ENCODE results near the gene CCDC74A.
"Not testable (repeated sequence)": the region's sequence is repeated elsewhere in the genome, so short reads cannot be mapped to it uniquely, and the experiment has no call there.

The CCDC74A gene

DNA sequence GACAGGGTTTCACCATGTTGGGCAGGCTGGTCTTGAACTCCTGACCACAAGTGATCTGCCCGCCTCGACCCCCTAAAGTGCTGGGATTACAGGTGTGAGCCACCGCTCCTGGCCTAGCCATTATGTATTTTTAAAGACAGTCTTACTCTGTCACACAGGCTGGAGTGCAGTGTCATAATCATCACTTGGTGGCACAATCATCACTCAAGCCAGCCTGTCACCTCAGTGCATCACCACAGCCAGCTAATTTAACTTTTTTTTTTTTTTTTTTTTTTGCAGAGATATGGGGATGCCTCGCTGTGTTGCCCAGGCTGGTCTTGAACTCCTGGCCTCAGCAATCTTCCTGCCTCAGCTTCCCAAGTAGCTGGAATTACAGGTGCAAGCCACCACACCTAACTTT, 24.1 kb upstream of the CCDC74A start:
- not testable (repeated sequence) for DNase-seq (ENCODE audit: low read depth)

DNA sequence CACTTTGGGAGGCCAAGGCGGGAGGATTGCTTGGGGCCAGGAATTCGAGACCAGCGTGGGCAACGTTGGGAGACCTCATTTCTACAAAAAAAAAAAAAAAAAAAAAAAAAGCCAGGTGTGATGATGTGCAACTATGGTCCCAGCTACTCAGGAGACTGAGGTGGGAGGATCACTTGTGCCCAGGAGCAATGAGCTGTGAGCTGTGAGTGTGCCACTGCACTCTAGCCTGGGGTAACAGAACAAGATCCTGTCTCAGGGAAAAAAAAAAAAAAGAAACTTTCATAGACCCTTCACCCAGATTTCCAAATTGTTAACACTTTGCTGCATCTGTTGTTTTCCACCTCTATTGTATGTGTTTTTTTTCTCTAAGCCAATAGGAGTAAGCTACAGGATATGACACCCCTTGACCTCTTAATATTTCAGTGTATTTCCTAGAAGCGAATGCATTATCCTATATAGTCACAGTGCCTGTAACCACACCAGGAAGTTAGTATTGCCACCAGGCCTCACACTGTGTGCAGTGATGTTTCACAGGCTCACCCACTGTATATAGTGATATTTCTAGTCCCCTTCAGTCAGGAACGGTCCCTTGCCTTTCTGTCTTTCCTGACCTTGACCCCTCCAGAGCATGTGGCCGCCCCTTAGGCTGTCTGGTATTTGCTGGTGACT, 23.5 kb upstream of the CCDC74A start:
- DNase-seq (ENCODE audit: low read depth) = not testable (repeated sequence)

DNA sequence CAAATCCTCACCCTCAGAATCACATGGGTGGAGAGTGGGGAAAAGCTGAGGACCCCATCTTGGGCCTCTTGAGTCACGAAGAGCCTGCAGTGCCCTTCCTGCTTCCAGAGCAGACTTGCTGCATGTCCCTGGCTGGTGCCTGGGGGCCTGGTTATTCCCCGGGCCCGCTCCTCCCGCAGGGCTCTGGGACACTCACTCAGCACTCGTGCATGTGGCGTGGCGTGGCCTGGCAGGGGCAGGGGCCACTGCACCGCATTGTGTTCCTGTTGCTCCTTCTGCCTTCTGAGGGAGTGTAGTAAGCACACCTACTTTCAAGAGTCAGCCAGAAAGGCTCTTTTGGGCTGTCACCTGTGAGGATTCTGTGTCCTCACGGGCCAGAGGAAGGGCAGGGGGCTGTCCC, 18.1 kb upstream of the CCDC74A start:
- no peak for DNase-seq (ENCODE audit: low read depth)

DNA sequence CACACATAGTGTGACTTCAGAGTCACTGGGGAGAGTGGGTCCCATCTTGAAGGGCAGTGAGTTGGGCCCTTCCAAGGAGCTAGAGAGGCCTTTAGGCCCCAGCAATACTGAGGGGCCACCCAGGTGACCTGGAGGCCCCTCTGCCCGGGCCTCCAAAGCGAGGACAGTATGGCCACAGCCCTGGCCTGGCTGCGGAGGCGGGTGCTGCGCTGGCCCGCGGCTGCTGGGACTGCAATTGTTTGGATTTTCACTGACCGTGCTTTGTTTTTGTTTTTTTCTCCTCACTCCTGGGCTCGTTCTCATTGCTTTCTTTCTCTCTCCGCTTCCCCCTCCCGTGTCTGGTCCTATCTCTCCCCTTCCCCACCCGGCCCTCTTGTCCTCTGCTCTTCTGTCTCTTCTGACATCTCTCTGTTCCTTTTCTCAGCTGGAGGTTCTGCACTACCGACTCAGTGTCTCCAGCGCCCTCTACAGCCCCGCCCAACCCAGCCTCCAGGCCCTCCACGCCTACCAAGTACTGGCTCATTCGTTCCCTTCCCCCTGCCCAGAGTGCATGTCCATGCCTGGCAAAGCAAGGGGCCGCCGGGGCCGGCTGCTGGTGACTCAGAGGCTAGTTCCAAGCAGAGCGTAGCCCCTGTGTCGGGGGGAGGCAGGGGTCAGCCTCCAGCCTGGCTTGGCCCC, 16.3 kb upstream of the CCDC74A start:
- not testable (repeated sequence) for DNase-seq (ENCODE audit: low read depth)

DNA sequence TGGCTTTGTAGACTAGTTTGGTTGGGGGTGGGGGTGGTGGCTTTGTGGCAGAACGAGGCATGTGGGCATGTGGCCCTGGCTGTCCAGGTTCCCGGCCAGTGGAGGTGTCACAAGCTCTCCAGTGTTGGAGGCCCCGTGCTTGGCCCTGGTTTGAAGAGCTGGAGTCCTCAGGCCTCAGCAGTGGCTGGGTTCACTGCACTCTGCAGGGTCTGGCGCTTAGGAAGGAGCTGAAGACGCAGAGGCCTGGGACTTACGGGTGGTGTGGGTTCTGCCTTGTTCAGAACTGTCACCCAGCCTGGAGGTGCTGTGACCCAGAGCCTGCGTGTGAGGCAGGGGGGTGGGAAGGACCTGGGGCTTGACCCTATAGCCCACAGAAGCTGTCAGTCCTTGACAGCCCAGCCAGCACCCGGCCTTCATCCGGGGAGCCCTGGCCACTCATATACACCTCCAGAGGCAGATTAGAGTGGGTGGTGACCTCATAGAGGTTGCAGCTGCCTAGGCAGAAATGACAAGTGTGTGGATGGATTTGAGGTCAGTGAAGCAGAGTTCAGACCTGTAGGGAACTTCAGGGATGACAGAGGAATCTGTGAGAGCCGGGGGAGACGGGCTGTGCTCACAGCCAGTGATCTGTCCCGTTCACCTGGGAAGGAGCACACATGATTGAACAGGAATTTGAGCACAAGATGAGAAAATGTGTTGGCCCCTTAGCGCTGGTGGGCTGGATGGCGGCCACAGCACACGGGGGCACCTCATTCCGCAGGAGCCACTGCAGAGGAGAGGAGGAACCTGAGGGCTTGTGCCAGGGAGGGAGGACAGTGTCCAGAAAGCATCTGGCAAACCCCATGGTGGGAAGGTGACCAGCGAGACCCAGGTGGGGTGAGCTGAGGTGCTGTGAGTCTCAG, 15.5 kb upstream of the CCDC74A start:
- not testable (repeated sequence) for DNase-seq (ENCODE audit: low read depth)

DNA sequence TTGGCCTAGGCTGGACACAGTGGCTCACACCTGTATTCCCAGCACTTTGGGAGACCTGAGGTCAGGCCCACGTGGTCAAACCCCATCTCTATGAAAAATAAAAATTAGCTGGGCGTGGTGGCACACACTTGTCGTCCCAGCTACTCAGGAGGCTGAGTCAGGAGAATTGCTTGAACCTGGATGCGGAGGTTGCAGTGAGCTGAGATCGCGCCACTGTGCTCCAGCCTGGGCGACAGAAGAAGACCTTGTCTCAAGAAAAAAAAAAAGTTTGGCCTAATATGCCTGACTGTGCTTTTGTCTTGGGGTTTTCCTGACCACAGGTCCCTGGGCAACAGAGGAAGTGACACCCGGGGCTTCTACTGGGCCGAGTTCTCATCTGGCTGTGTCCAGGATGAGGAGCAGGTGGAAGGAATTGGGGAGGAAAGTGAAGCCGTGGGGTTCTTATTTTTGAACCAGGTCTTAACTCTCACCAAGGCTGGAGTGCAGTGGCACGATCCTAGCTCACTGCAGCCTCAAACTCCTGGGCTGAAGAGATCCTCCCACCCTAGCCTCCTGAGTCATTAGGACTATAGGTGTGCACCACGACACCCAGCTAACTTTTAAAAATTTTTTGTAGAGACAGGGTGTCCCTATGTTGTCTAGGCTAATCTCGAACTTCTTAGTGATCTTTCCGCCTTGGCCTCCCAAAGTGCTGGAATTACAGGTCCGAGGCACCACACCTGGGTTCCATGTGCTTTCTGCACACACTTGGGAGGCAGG, 13.1 kb upstream of the CCDC74A start:
- DNase-seq (ENCODE audit: low read depth) = not testable (repeated sequence)

DNA sequence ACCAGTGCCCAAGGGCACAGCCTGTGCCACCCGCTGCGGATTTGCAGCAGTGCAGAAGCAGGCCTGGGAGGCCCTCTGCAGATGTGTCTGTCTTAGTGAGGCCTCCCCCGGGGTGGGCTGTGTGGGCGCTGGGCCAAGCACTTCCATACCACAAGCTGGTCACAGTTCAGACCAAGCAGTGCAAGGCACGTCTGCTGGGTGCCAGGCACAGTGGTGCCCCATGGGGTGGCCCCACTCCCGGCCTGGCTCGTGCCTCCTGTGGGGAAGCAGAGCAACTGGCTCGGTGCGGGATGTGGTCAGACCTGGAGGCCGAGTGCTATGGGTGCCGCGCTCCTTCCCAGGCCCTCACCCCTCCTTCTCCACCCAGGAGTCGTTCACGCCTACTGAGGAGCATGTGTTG, 12.5 kb upstream of the CCDC74A start:
- DNase-seq (ENCODE audit: low read depth) = not testable (repeated sequence)

DNA sequence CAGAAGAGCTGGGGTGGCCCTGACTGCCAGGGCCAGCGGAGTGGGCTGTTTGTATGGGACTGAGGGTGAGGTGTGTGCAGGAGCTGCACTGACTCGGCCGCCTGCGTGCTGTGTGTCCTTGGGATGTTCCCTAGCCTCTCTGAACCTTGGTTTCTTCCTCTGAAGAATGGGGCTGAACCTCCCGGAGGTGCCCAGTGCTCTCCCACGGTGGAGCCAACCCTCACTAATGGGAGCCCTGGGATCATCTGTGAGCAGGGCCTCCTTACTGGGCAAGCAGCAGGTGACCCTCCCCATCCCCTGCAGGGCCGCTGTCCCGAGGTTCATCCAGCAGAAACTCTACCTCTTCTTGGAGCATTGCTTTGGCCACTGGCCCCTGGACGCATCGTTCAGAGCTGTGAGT, 11.7 kb upstream of the CCDC74A start:
- DNase-seq (ENCODE audit: low read depth) = no peak

DNA sequence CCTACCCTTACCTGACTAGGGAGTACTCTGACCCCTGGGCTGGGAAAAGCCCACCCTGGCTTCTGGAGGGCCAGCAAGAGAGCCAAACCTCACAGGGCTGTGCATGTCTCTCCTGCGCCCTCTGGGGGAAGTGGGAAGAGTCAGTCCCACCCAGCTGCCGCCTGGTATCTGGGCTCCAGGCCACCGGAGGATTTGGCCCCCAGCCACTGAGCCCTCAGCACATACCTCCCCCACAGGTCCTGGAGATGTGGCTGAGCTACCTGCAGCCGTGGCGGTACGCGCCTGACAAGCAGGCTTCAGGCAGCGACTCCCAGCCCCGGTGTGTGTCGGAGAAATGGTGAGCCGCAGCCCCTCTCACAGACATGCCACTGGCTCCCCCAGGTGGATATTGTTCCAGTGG, 11.1 kb upstream of the CCDC74A start:
- DNase-seq (ENCODE audit: low read depth) = not testable (repeated sequence)

DNA sequence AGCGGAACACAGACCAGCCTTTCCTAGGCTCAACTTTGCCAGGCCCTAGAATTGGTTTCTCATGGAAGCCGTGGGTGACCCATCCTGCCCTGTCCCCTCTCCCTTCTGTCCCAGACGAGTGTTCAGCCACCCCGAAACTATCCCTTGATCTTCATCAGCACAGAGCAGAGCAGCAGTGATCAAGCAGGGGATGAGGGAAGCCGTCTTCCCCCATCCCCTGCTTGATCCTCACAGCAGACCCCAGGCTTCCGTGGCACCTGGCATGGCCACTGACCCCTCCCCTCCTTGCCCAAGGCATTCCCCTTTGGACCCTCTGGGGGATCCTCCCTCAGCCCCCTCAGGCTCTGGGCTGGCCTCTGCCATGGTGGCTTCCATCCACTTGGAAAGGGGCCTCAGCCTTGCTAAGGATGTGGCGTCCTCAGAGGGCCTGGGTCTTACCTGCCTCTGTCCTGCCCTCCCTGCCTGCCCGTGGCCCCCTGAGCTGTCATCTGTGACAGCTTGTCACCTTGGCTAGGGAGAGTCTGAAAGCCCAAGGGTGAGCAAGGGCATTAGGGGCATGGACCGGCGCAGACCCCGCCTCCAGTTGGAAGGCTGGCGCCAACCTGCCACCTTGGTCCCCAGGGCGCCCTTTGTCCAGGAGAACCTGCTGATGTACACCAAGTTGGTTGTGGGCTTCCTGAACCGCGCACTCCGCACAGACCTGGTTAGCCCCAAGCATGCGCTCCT, 10.4 kb upstream of the CCDC74A start:
- no peak for DNase-seq (ENCODE audit: low read depth)

DNA sequence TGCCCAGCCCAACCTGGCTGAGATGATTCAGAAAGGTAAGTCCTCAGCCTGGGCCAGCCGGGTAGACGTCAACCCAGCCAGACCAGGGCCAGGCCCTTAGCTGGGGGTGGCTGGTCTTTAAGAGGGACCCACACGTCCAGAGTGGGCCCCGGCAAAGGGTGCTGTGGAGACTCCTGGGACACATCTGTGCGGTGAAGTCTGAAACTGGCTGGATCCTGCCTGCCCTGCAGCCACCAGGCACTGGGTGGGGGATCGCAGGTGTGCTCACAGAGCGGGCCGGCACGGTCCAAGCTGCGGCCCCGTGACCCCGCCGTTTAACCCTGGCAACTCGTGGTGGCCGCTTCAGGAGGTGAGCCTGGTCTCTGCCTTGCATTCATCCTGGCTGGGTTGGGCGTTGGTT, 9.8 kb upstream of the CCDC74A start:
- not testable (repeated sequence) for DNase-seq (ENCODE audit: low read depth)

DNA sequence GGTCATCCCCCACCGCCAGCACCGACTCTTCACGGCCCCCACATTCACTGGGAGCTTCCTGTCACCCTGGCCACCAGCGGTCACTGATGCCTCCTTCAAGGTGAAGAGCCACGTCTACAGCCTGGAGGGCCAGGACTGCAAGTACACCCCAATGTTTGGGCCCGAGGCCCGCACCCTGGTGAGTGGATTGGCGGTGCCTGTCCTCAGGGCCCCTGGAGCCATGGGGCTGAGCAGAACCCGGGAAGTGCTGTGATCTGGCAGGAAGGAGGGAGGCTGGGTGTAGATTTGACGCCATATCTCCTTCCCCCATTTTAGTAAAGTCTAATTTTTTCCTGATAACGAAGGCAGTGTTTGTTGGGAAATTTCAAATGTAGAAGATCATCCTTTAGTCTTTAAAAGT, 9.2 kb upstream of the CCDC74A start:
- DNase-seq (ENCODE audit: low read depth) = not testable (repeated sequence)

DNA sequence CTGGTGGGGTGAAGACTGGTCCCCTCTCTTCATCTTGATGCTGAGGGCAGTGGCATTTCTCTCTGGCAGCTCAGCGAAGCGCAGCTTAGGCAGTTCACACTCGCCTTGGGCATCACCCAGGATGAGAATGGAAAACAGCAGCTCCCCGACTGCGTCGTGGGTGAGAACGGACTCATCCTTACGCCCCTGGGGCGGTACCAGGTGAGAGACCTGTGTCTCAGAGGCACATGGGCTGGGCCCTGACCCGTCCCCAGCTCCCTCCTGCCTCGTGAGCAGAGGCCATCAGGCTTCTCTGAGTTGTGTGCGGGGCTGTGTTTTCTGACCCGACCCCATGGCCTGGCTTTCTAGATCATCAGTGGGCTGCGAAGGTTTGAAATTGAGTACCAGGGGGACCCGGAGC, 8.2 kb upstream of the CCDC74A start:
- DNase-seq (ENCODE audit: low read depth) = no peak

DNA sequence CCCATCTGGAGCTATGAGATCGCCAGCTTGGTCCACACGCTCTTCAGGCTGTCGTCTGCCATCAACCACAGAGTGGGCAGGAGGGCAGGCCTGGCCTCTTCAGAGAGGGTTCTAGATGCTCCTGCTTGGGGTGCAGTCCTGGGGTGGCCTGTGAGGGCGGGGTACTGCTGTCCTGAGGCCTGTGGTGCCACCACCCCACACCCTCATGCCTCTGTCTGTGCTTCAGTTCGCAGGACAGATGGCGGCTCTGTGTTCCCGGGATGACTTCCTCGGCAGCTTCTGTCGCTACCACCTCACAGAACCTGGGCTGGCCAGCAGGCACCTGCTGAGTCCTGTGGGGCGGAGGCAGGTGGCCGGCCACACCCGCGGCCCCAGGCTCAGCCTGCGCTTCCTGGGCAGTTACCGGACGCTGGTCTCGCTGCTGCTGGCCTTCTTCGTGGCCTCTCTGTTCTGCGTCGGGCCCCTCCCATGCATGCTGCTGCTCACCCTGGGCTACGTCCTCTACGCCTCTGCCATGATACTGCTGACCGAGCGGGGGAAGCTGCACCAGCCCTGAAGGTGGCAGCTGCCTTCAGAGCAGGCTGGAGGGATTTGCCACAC, 7.7 kb upstream of the CCDC74A start:
- not testable (repeated sequence) for DNase-seq (ENCODE audit: low read depth)

DNA sequence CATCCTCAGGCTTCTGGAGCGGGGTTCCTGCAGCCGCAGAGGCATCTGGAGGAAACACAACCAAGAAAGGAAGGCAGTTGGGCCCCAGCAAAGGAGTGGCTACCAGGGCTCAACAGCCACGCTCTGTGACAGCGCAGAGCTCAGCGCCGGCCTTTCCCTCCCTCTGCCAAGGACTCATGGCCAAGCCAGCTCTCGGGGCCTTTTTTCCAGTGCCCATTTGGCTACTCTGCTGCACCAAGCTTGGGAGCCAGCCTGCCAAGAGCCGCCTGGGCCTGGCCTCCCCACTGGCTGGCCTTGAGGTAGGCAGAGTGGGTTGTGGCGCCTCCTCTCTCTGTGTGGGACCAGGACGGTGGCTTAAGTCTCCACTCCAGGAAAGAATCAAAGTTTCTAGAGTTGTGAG, 7.2 kb upstream of the CCDC74A start:
- no peak for DNase-seq (ENCODE audit: low read depth)

DNA sequence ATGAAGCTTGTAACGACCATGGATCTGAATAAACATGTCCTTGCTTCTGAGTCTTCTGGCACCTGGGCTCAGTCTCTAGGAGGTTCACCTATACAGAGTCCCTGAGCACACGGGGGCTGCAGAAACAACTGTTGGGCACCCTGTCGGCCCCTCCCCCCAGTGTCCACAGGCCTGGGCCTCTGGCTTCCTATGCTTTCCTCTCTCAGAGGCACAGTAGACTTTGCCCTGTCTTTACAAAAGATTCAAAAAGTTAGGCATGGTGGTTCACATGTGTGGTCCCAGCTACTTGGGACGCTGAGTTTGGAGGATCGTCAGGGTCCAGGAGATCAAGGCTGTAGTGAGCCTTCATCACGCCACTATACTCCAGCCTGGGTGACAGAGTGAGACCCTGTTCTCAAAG, 6.2 kb upstream of the CCDC74A start:
- not testable (repeated sequence) for DNase-seq (ENCODE audit: low read depth)

DNA sequence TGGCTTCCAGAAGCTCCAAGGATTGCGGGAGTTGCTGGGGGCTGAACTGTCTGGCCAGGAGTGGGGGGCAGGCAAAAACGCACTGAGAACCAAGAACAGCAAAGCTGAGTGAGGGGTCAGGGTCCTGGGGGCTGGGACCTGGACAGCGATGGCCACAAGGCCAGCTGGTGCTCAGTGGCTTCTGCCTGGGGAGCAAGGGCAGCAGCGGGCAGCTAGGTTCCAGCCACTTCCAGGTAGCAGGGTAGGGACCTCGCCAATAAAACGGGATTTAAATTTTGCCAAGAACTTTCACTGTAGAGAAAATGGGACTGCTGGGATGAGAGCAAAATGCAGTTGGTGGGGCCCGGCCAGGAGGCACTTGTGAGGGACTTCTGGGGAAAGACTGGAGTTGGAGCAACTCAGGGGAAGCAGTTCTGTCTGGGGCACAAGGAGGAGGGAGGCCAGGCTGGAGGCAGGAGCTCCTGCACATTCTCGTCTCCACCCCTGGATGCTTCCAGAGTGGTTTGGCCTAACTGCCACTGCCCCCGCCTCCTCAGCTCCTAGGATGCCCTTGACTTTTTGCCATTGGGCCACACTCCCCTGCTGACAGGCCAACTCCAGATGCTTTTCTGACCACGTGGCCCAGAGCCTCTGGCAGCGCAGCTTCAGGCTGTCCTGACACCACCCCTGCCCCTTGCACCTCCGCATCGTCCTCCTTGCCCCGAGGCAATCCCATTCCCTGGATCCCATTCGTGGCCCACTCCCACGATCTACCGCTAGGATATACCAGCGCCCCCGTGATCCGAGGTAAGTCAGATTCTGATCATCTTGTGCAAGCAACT, 5.5 kb upstream of the CCDC74A start:
- no peak for DNase-seq (ENCODE audit: low read depth)

DNA sequence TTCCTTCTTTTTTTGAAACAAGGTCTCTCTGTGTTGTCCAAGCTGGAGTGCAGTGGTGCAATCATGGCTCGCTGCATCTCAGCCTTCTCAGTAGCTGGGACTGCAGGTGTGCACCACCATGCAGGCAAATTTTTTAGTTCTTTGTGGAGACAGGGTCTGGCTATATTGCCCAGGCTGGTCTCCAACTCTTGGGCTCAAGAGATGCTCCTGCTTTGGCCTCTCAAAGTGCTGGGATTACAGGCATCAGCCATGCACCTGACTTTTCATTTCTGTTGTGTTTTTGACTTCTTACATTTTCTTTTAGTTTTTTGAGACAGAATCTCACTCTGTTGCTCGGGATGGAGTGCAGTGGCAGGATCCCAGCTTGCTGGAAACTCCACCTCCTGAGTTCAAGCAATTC, 2.4 kb upstream of the CCDC74A start:
- DNase-seq (ENCODE audit: low read depth) = not testable (repeated sequence)

DNA sequence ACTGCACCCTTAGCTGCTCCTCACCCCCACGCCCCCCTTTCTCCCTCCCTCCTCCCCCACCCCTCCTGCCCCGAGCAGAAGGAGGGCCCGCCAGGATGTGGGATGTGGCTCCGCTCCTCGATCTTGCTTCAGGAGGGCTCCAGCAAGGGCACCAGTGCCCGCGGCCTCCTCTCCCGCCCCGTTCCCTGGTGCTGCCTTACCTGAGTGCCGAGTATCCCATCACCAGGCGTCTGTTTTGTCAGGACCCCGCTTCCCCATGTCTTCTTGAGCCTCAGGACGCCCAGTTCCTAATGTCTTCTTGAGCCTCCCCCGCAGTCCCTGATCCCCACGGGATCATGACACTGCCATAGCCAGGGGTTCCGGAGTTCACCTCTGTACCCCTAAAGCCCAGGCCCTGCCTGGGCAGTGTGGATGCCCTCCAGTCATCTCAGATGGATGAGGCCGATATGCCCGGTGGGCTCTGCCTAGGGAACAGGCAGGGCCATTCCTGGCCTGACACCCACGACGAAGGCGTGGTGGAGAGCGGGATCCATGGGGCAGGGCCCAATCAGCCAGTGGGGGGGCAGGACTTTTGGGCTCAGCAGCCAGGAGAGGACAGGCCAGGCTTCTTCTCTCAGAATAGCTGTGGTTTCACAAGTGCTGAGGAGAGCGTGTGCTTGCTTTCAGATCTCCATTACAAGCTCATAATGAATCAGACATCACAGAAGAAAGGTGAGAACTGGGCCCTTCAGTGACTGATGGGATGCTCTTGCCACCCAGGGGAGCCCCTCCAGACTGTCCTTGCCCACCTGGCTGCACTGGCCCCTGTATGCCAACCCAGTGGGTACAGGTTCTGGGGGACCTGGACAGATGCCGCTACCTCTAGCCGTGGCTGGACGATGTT, 1.5 kb downstream of the CCDC74A start:
- DNase-seq (ENCODE audit: low read depth) = not testable (repeated sequence)

Data from stromal cell of bone marrow (primary cell).